Kidney glomerular epithelial cell (primary cell): ENCODE results near the gene AGTR1.
"Not testable (repeated sequence)": the region's sequence is repeated elsewhere in the genome, so short reads cannot be mapped to it uniquely, and the experiment has no call there.

Source experiments
- DNase-seq: peaks from one replicate; lab custom pipeline; 2025; lab: John Stamatoyannopoulos, UW

The AGTR1 gene

DNA sequence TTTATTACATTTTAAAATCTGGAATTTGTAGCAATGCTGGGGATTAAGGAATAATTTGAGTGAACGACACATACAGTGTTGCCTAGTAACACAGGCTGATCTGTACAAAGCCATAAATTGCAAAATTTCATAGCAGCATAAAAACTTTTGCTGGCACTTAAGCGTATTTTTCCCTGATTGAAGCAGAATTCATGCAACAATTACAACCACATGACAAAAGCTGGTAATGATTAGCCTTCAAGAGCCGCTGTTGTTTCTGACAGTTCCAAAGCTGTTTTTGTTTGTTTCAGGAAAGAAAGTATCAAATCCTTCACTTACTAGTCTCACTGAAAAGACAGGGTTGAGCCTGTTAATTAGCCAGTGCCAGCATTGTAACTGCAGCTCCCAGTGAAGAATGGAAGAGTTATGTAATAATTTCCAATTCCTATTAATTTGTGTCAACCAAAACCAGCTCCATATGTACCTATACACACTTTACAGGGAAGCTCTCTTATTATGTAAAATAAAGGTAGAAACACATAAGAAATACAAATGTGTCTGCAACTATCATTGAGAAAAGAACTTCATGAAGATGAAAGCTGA lies 60.7 kb downstream of the AGTR1 start:
- DNase-seq = no peak

DNA sequence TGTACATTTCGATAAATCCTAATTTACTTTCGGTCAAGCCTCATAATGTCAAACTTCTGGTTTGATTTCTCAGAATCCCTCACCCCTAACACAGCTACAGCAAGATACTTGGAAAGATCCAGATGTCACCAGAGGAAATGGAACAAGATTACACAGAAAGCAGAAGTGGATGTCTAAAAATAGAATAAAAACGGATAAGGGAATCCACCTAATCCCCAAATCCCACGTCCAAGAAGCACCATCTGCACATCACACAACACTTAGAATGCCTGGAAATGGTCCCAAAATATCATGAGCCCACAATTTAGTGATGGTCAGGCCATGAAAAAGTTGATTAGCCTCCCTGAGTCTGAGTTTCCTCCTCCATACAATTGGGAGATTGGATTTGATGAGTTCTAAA lies 61.7 kb downstream of the AGTR1 start:
- DNase-seq = no peak

DNA sequence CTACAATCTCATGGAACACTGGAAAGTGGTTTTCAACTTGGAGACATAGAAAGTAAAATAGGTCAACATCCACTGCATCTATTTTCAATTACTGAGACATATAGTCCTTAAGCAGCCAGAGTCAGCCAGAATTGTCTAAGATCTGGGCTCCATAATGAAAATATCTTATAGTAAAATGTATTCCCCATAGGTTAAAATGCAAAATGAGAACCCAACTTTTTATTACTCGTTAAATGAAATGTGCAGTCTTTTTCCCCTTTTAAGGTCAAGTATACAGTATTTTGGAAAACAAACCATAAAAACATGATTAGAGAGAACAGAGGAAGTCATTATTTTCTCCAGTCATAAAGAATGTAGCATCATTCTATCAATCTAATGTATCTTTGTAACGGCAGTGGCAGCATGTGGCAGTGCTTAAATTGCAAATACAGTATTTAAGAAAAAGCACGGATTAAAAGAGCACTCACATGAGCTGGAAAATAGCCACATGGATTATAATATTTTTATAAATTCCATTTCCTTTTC lies 65.5 kb downstream of the AGTR1 start:
- DNase-seq = no peak

DNA sequence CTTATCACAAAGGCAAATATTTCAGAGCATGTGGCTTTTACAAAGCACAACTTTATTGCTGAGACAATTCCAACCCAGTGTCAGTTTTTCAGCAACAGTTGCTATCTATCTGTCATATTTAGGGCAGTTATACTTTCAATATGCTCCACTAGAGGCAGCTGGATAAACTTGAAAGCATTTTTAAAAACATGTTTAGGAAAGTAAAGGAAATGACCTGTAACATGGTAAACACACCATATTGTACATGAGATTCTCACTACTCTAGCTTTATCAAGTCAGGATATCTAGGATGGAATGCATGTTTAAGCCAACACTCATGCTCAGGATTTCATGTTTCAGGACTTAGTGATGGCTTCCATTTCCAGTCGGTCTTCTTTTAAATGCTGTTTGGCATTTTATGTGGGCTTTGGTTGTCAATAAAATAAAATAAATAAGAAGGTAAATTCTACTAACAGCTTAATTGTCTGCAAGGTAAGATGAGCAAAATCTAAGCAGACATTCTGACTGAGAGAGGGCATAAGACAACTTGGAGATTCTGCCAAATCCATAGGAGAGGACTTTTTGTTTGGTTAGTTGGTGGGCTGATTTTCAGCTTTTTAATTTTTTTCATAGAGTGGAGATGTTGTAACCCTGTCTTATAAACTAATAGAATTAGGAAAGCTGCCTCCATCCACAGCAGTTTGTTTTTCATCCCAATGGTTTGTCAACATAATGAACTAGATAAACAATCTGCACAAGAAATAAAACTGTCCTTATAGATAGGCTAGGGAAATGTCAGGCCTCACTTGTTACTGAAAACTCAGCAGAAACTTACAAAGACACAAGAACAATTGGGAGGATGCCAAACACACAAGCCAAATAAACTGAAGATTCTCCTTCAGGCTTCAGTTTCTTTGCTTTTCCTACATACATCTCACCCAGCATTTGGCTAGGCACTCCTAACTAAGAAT lies 66.6 kb downstream of the AGTR1 start:
- no peak for DNase-seq

DNA sequence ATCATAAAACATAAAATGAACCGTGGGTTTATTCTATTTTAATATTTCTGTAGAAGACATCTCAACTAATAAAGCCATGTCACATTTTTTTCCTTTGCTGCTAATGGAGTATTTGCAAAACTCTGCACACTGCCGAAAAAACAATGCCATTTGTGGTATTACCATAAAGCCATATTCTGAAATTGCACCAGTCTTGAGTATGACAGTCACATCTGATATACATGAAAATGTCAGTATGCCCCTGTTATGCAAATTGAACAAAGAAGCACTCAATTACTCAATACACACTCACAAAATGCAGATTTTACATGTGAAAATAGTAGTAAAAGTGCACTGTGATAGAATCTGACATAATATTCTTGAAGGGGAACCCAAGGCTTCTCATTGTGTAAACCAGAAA lies 74.7 kb downstream of the AGTR1 start:
- no peak for DNase-seq

DNA sequence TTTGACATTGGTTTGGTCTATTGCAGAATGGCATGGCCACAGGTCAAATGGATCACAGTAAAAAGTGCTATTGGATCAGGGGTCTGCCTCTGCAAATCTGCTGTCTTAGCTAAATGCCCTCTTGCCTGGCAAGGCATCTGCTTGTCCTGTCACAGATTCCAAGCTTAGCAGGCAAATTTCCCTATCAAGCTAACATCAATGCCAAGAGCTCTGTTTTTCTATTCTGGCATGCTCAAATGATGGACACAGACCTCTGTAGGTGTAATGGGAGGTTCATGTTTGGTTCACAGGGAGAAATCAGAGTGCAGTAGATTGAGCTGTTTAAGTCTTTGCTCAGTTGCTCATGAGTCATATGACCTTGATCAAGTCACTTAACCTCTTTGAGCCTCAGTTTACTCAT lies 75.1 kb downstream of the AGTR1 start:
- no peak for DNase-seq

DNA sequence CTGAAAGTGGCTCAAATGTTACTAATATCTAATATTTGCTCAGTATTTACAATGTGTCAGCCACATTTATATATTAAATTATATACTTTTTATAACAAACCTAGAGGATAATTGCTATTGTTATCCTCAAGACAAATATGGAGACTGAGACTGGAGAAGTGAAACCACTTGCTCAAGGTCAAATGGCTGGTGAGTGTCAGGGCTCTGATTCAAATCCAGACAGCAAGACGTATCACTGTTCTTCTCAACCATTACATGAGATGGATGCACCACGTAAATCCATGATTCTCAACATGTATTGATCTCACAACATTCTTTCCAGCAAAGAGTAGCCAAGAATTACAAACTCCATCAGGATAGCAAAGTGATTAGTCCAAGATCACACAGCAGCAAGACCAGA lies 76.1 kb downstream of the AGTR1 start:
- DNase-seq = no peak

DNA sequence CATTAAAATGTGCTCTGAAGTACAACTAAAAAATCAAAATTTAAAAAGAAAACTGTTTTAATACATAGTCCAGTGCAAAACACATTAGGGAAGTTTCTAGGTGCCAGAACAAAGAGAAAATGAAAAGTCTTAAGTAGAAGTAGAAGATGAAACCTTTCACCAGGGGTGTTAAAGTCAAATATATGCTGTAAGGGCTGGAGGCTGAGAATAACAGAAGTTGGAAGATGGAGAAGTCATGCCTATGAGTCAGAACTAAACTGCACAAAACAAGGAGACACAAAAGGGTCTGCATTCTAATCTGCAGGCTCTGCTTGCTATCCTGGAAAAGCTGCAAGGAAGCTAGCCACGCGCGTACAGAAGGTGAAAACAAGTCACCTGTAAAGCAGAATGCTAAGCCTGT lies 81.2 kb downstream of the AGTR1 start:
- DNase-seq = no peak

DNA sequence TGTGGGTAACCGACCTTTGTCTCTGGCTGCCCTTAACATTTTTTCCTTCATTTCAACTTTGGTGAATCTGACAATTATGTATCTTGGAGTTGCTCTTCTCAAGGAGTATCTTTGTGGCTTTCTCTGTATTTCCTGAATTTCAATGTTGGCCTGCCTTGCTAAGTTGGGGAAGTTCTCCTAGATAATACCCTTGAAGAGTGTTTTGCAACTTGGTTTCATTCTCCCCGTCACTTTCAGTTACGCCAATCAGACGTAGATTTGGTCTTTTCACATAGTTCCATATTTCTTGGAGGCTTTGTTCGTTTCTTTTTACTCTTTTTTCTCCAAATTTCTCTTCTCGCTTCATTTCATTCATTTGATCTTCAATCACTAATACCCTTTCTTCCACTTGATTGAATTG lies 87.3 kb downstream of the AGTR1 start:
- DNase-seq = not testable (repeated sequence)

DNA sequence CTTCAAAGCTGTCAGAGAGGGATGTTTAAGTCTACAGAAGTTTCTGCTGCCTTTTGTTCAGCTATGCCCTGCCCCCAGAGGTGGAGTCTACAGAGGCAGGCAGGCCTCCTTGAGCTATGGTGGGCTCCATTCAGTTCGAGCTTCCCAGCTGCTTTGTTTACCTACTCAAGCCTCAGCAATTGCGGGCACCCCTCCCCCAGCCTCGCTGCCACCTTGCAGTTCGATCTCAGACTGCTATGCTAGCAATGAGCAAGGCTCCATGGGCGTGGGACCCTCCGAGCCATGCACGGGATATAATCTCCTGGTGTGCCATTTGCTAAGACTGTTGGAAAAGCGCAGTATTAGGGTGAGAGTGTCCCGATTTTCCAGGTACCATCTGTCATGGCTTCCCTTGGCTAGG lies 88.5 kb downstream of the AGTR1 start:
- DNase-seq = not testable (repeated sequence)

DNA sequence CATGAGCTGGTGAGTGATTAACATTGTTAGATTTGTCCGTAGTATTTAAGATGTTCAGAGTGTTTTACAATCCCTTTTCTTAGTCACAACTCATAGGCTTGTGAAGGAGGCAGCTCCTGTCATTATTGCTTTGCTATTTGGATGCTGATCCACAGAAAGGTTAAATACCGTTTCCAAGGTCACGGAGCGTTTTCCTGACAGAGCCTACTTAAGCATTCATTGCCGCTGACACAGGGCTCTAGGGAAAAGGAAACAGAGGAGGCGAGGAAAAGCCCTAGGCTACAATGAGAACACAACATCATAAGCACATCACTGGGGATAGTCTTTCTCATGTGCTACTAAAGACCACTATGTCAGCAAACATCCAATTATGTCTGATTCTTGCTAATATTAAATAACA lies 91.4 kb downstream of the AGTR1 start:
- no peak for DNase-seq

DNA sequence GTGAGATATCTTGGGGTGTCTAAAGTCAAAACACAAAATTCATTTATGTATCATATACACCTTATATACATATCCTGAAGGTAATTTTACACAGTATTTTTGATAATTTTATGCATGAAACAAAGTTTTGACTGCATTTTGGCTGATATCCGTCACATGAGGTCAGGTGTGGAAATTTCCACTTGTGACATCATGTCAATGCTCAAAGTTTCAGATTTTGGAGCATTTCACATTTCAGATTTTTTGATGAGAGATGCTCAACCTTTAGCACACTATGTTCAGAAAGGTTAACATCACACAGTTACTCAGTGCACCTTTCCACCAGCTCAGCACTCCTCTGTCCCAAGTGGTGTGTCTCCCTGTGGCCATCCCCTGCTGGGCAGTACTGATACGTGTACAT lies 92.2 kb downstream of the AGTR1 start:
- DNase-seq = no peak

DNA sequence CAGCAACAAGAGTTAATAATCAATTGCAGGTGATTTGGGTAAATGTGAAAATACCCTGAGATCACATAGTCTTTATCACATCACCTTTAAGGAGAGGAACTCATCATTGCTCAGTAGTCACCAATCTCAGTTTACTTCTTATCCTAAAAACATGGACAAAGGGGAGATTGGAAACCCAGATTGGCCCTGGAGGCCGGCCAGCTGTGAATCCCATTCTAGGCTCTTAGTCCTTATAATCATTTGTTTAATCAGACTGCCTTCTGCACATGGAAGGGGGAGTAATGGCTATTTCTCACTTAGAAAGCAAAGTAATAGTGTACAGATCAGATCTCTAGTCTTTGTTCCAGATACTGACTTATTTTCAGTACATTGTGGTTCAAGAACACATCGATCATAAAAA lies 92.7 kb downstream of the AGTR1 start:
- no peak for DNase-seq

DNA sequence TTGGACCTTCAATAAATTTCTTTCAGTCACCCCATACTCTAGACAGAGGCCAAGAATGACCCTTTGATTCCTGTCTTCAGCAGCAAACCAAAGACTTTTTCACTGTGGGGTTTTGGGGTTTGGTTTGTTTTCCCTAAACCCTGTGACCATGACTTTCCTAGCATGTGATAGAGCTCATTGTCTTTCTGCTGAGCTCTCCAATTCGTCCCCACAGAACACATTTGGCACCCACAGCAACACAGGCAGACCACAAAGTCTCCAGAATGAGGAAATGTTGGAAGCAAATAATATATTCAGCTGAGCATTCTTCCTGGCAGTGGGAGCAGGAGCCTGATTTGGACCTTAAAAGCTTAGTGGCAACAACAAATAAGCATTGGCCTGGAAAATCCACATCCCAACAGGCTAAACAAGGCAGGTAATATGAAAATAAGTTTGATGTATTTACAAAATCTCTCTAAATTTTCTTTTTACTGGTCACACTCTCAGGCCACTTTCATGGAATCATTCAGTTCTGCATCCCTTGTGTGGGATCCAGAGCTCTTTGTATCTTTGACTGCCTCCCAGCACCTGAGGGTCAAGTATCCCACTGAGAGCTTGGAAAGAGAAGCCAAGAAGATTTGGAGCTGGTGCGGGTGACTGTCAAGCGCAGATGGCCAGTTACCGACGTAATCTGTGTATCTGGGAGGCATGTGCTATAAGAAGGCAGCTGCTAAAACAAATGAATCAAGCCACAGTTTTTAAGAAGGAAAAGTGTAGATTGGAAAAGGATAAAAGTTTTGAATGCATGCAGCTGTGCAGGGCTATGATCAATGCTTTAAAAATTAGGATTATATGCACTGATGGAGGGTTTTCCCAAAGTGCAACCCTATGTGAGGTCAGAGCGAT lies 93.4 kb downstream of the AGTR1 start:
- no peak for DNase-seq

DNA sequence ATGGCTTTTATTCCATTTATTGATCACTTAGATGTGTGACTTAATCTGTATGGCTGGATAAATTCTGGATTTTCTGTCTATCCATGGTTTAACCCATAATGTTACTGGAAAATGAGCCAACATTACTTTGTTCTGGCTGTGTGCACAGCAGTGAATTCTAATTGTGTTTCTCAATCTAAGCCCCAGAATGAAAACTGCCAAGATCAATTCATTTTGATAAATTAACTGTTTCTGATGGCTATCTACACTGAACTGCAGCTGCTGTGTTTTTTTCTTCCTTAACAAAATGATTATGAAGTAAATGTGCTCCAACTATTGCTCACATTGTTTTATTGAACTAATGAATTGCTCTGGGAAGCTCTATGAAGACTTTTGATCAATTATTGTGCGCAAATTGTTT lies 94.2 kb downstream of the AGTR1 start:
- no peak for DNase-seq

DNA sequence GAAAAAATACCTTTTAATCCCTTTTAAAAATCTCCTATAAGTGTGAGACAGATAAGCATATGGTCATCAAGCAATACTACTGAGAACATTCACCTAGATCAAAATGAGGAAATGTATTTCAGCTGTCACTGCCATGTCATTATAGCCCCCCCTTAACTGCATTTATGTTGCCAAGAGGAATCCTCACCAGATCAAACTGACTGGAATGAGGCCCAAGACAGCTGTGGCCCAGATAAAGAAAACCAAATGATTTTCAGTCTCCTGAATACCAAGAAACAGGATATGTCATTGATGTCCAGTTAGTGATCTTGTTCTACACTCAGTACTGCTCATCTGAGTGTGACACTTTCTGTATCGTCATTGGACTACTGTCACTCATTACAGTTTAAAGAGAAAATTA lies 94.8 kb downstream of the AGTR1 start:
- DNase-seq = no peak
